PFSK-1 (cell line): Measurements from ENCODE around the gene TNFAIP8L3.

Source experiments
- FOXP2 ChIP-seq: optimal IDR thresholded peaks from 2 replicates; pipeline ENCODE3; 2011; ENCODE audit warnings: borderline replicate concordance, control low read depth, inconsistent platforms; ENCODE audit not compliant: insufficient read depth; ENCODE audit errors: extremely low read length, extremely low read depth
- POLR2AphosphoS5 ChIP-seq: IDR thresholded peaks from 2 replicates; pipeline ENCODE4 v1.6.1; 2012; ENCODE audit warnings: low read depth, mild to moderate bottlenecking, control low read depth, low read length, moderate library complexity
- SIN3A ChIP-seq: IDR thresholded peaks from 2 replicates; pipeline ENCODE4 v1.6.1; 2012; ENCODE audit warnings: mild to moderate bottlenecking, low read length, moderate library complexity, borderline replicate concordance; ENCODE audit not compliant: insufficient read depth
- TAF1 ChIP-seq: IDR thresholded peaks from 2 replicates; pipeline ENCODE4 v1.6.1; 2012; ENCODE audit warnings: low read length, control low read depth, borderline replicate concordance; ENCODE audit not compliant: insufficient read depth
- TF ChIP-seq, protein P1 (sequence below), 2 experiments: IDR thresholded peaks; 2 replicates each; pipeline versions ENCODE4 v1.6.1 to v1.8.0; 2011 to 2012; ENCODE audit warnings: low read depth in 2 of 2, low read length in 2 of 2, control low read depth in 1 of 2, inconsistent platforms in 1 of 2, mild to moderate bottlenecking in 1 of 2, moderate library complexity in 1 of 2; ENCODE audit not compliant: insufficient read depth in 1 of 2

- no peak for TF ChIP-seq POLR2AphosphoS5
- TF ChIP-seq FOXP2 = no peak
- TF ChIP-seq, protein P1, sequence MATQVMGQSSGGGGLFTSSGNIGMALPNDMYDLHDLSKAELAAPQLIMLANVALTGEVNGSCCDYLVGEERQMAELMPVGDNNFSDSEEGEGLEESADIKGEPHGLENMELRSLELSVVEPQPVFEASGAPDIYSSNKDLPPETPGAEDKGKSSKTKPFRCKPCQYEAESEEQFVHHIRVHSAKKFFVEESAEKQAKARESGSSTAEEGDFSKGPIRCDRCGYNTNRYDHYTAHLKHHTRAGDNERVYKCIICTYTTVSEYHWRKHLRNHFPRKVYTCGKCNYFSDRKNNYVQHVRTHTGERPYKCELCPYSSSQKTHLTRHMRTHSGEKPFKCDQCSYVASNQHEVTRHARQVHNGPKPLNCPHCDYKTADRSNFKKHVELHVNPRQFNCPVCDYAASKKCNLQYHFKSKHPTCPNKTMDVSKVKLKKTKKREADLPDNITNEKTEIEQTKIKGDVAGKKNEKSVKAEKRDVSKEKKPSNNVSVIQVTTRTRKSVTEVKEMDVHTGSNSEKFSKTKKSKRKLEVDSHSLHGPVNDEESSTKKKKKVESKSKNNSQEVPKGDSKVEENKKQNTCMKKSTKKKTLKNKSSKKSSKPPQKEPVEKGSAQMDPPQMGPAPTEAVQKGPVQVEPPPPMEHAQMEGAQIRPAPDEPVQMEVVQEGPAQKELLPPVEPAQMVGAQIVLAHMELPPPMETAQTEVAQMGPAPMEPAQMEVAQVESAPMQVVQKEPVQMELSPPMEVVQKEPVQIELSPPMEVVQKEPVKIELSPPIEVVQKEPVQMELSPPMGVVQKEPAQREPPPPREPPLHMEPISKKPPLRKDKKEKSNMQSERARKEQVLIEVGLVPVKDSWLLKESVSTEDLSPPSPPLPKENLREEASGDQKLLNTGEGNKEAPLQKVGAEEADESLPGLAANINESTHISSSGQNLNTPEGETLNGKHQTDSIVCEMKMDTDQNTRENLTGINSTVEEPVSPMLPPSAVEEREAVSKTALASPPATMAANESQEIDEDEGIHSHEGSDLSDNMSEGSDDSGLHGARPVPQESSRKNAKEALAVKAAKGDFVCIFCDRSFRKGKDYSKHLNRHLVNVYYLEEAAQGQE (IDR thresholded peaks at IDR 0.05; ENCODE audit: insufficient read depth in 1 of 2, low read depth in 2 of 2, low read length in 2 of 2) = no peak
- TF ChIP-seq SIN3A = no peak
- no peak for TF ChIP-seq TAF1
Measured at GRCh38 chr15:51053571-51053970, 41.1 kb downstream of the TNFAIP8L3 start.
